ENCODE data around the gene NPAS2. TPM values are rescaled to one million over a fixed set of nuclear protein-coding genes. Genes with fewer than 3 reads are reported as not detected.

Gene NPAS2
- total and polyA plus RNA-seq, 2 donors from 2014 or later = 8.4 to 44.5 TPM

- intact Hi-C loops (cut with DNase I) = loop anchor here (10.0 kb wide), 1 partner anchor 254 kb away; no protein-coding TSS in a partner anchor
- TF ChIP-seq, protein P1, sequence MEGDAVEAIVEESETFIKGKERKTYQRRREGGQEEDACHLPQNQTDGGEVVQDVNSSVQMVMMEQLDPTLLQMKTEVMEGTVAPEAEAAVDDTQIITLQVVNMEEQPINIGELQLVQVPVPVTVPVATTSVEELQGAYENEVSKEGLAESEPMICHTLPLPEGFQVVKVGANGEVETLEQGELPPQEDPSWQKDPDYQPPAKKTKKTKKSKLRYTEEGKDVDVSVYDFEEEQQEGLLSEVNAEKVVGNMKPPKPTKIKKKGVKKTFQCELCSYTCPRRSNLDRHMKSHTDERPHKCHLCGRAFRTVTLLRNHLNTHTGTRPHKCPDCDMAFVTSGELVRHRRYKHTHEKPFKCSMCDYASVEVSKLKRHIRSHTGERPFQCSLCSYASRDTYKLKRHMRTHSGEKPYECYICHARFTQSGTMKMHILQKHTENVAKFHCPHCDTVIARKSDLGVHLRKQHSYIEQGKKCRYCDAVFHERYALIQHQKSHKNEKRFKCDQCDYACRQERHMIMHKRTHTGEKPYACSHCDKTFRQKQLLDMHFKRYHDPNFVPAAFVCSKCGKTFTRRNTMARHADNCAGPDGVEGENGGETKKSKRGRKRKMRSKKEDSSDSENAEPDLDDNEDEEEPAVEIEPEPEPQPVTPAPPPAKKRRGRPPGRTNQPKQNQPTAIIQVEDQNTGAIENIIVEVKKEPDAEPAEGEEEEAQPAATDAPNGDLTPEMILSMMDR (IDR thresholded peaks at IDR 0.05; ENCODE audit: borderline replicate concordance, extremely low read depth, insufficient read depth) = no peak
- no peaks in the 10 kb centered on the region for H3K27me3 ChIP-seq (ENCODE audit: control insufficient read depth, insufficient read depth, low read length)
- H3K36me3 ChIP-seq (ENCODE audit: control insufficient read depth in 2 of 3, insufficient read depth in 3 of 3, low read length in 3 of 3) = peaks cover 0 to 5% (median 0%) of the 10 kb centered on the region in 3 donors
- no peaks in the 10 kb centered on the region for H3K4me1 ChIP-seq (ENCODE audit: control insufficient read depth in 2 of 3, insufficient read depth in 2 of 3, low read depth in 1 of 3, low read length in 3 of 3)
- no peaks in the 10 kb centered on the region for H3K9me3 ChIP-seq (ENCODE audit: control insufficient read depth in 2 of 3, insufficient read depth in 1 of 3, low read length in 3 of 3)
- H3K27ac ChIP-seq (ENCODE audit: low read depth in 2 of 2, low read length in 2 of 2) = no peak overlapping the region
- H3K9ac ChIP-seq (ENCODE audit: low read length in 3 of 3) = no peak overlapping the region
- DNase-seq (no peak), FAIRE-seq (no peak)
- H3K4me3 ChIP-seq (ENCODE audit: low read length in 3 of 3) = no peak overlapping the region
Measured at GRCh38 chr2:100988630-100989417, 168.9 kb downstream of the NPAS2 start.

- no peak overlapping the region for H3K27ac ChIP-seq (ENCODE audit: low read depth in 2 of 2, low read length in 2 of 2)
- FAIRE-seq (no peak), DNase-seq (no peak)
- intact Hi-C loops (cut with DNase I) = loop anchor here (10.0 kb wide), 1 partner anchor 255 kb away; no protein-coding TSS in a partner anchor
- H3K4me3 ChIP-seq (ENCODE audit: low read length in 3 of 3) = no peak overlapping the region
- H3K9ac ChIP-seq (ENCODE audit: low read length in 3 of 3) = no peak overlapping the region
- H3K36me3 ChIP-seq (ENCODE audit: control insufficient read depth in 2 of 3, insufficient read depth in 3 of 3, low read length in 3 of 3) = peaks cover 0 to 7% (median under 1%) of the 10 kb centered on the region in 3 donors
- no peaks in the 10 kb centered on the region for H3K4me1 ChIP-seq (ENCODE audit: control insufficient read depth in 2 of 3, insufficient read depth in 2 of 3, low read depth in 1 of 3, low read length in 3 of 3)
- TF ChIP-seq, protein P1 (IDR thresholded peaks at IDR 0.05; ENCODE audit: borderline replicate concordance, extremely low read depth, insufficient read depth) = no peak
- no peaks in the 10 kb centered on the region for H3K9me3 ChIP-seq (ENCODE audit: control insufficient read depth in 2 of 3, insufficient read depth in 1 of 3, low read length in 3 of 3)
- H3K27me3 ChIP-seq (ENCODE audit: control insufficient read depth, insufficient read depth, low read length) = no peaks in the 10 kb centered on the region
Measured at GRCh38 chr2:100989666-100990065, 169.7 kb downstream of the NPAS2 start.

DNA sequence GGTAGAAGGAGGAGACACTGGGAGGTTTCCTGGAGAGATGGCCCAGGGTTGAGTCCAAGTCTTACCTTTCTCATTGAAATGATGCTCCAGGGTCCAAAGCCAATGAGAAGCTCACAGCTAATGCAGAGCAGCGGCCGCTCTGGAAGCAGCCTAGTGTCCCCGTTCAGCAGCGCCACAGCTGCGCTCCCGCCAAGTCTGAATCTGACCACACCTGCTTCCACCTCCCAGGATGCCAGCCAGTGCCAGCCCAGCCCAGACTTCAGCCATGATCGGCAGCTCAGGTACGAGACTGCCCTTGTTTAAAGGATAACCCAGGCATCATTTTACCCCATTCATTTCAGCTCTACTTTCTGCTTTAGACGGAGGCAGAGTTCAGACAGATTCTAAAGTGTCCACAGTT, 170.2 kb downstream of the NPAS2 start:
- Histone ChIP-seq H3K36me3 (ENCODE audit: control insufficient read depth in 2 of 3, insufficient read depth in 3 of 3, low read length in 3 of 3) (peaks cover 0 to 10% (median 2%) of the 10 kb centered on the region in 3 donors), H3K27ac (ENCODE audit: low read depth in 2 of 2, low read length in 2 of 2) (no peak overlapping the region), H3K4me1 (ENCODE audit: control insufficient read depth in 2 of 3, insufficient read depth in 2 of 3, low read depth in 1 of 3, low read length in 3 of 3) (no peaks in the 10 kb centered on the region), H3K4me3 (ENCODE audit: low read length in 3 of 3) (no peak overlapping the region), H3K9me3 (ENCODE audit: control insufficient read depth in 2 of 3, insufficient read depth in 1 of 3, low read length in 3 of 3) (no peaks in the 10 kb centered on the region), H3K9ac (ENCODE audit: low read length in 3 of 3) (no peak overlapping the region), H3K27me3 (ENCODE audit: control insufficient read depth, insufficient read depth, low read length) (no peaks in the 10 kb centered on the region)
- FAIRE-seq = no peak
- intact Hi-C loops (cut with DNase I) = no loop called here
- TF ChIP-seq, protein P1 (IDR thresholded peaks at IDR 0.05; ENCODE audit: borderline replicate concordance, extremely low read depth, insufficient read depth) = no peak
- no peak for DNase-seq
